Spleen (tissue), 7 donors: ENCODE measurements around the gene MAJIN.

Experiments used
- CTCF ChIP-seq, 11 experiments: fragments of 200-600 bp in 7 of 11; fragments of 450-650 bp in 4 of 11; sonication (generic) in 4 of 11; IDR thresholded peaks in 8 of 11; conservative IDR thresholded peaks in 3 of 11; 1 replicate in 7 of 11; 2 replicates in 4 of 11; pipeline versions ENCODE4 v1.4.0 to v1.8.0; 2016 to 2021; ENCODE audit warnings: antibody characterized with exemption in 11 of 11, inconsistent platforms in 4 of 11, mild to moderate bottlenecking in 1 of 11
- POLR2A ChIP-seq, 3 donors: fragments of 450-650 bp; IDR thresholded peaks; one replicate each; pipeline ENCODE4 v1.5.1; 2017; ENCODE audit warnings: antibody characterized with exemption in 3 of 3, mild to moderate bottlenecking in 1 of 3
- POLR2AphosphoS5 ChIP-seq, 3 donors: sonication (generic); formaldehyde crosslinking; IDR thresholded peaks; one replicate each; pipeline ENCODE4 v1.5.1; 2017; ENCODE audit warnings: antibody characterized with exemption in 3 of 3
- donor health status: DM: no; HTN: no; CAD: no; lungs with moderate emphysema.
- donor health status: DM: no; HTN: no; CAD: no.
- donor health status: DM: no; HTN: no; CAD: no.

GRCh38 chr11:64960719-64961118, 11.2 kb downstream of the MAJIN start:
- TF ChIP-seq CTCF (IDR thresholded peaks at IDR 0.05 in 8 of 11, conservative IDR thresholded peaks at IDR 0.05 in 3 of 11) (no peak), POLR2A (IDR thresholded peaks at IDR 0.05) (no peak), POLR2AphosphoS5 (IDR thresholded peaks at IDR 0.05) (no peak)
